HEK293 (cell line): Measurements from ENCODE around the gene GRIK4.

ENCODE experiments used
- CTCF ChIA-PET: fragments of 350-600 bp; formaldehyde crosslinking; extraction: SDS; loops from one replicate; lab custom pipeline; 2021; ENCODE audit warnings: antibody characterized with exemption; lab: Yijun Ruan, JAX
- POLR2A ChIA-PET: fragments of 300-600 bp; formaldehyde crosslinking; extraction: SDS; loops from one replicate; lab custom pipeline; 2020; ENCODE audit warnings: antibody characterized with exemption, inconsistent platforms; lab: Yijun Ruan, JAX
- H3K27ac ChIP-seq: fragments of 200-500 bp; sonication (Bioruptor generic); 2 replicates; pipeline ENCODE4 v1.5.1; 2014; ENCODE audit warnings: low read depth, low read length, control low read depth, inconsistent platforms; ENCODE audit errors: extremely low read depth
- H3K36me3 ChIP-seq, 2 experiments: fragments of 200-500 bp in 1 of 2; sonication (Bioruptor generic) in 1 of 2; 1 replicate in 1 of 2; 2 replicates in 1 of 2; pipeline ENCODE4 v1.5.1; 2014 to 2017; ENCODE audit warnings: inconsistent platforms in 2 of 2, low read length in 2 of 2; ENCODE audit not compliant: control insufficient read depth in 2 of 2, insufficient read depth in 1 of 2
- H3K4me1 ChIP-seq: fragments of 200-500 bp; sonication (Bioruptor generic); 2 replicates; pipeline ENCODE4 v1.5.1; 2014; ENCODE audit warnings: mild to moderate bottlenecking, low read length, inconsistent platforms; ENCODE audit not compliant: control insufficient read depth, insufficient read depth
- H3K4me3 ChIP-seq: 2 replicates; pipeline ENCODE4 v1.5.1; 2011; ENCODE audit warnings: low read depth, mild to moderate bottlenecking, control low read depth, low read length, moderate library complexity
- H3K9me3 ChIP-seq: fragments of 200-500 bp; sonication (Bioruptor generic); 2 replicates; pipeline ENCODE4 v1.5.1; 2014; ENCODE audit warnings: low read depth, low read length, inconsistent platforms; ENCODE audit not compliant: control insufficient read depth, insufficient read depth
- BCL6B ChIP-seq: fragments of 450-650 bp; formaldehyde crosslinking; IDR thresholded peaks from 2 replicates; pipeline ENCODE4 v1.5.1; 2017; ENCODE audit warnings: missing biosample characterization, missing genetic modification characterization
- GFI1B ChIP-seq: fragments of 450-650 bp; formaldehyde crosslinking; IDR thresholded peaks from 2 replicates; pipeline ENCODE4 v1.5.1; 2016; ENCODE audit warnings: missing biosample characterization, missing genetic modification characterization
- HOXC10 ChIP-seq: sonication (generic); formaldehyde crosslinking; IDR thresholded peaks from 2 replicates; pipeline ENCODE4 v1.8.1; 2023; ENCODE audit warnings: mild to moderate bottlenecking, missing genetic modification reagents
- IKZF3 ChIP-seq: fragments of 450-650 bp; IDR thresholded peaks from 2 replicates; pipeline ENCODE4 v1.5.0; 2018; ENCODE audit warnings: missing biosample characterization, mild to moderate bottlenecking, missing genetic modification characterization, moderate library complexity
- KLF17 ChIP-seq: fragments of 450-650 bp; formaldehyde crosslinking; IDR thresholded peaks from 2 replicates; pipeline ENCODE4 v1.5.1; 2016; ENCODE audit warnings: missing biosample characterization, missing genetic modification characterization
- OVOL3 ChIP-seq: fragments of 450-650 bp; formaldehyde crosslinking; IDR thresholded peaks from 2 replicates; pipeline ENCODE4 v1.5.1; 2016; ENCODE audit warnings: missing biosample characterization, missing genetic modification characterization
- REST ChIP-seq: fragments of 450-650 bp; formaldehyde crosslinking; IDR thresholded peaks from 2 replicates; pipeline ENCODE4 v1.5.1; 2016; ENCODE audit warnings: missing biosample characterization, missing genetic modification characterization
- SP2 ChIP-seq: fragments of 450-650 bp; formaldehyde crosslinking; IDR thresholded peaks from 2 replicates; pipeline ENCODE4 v1.5.1; 2016; ENCODE audit warnings: missing biosample characterization, missing genetic modification characterization
- TRIM28 ChIP-seq: IDR thresholded peaks from 2 replicates; pipeline ENCODE4 v1.6.1; 2011; ENCODE audit warnings: low read length, control low read depth, borderline replicate concordance
- ZBTB17 ChIP-seq: fragments of 450-650 bp; formaldehyde crosslinking; IDR thresholded peaks from 2 replicates; pipeline ENCODE4 v1.5.1; 2016; ENCODE audit warnings: missing biosample characterization, missing genetic modification characterization
- ZBTB44 ChIP-seq: fragments of 450-650 bp; IDR thresholded peaks from 2 replicates; pipeline ENCODE4 v1.5.1; 2018; ENCODE audit warnings: missing biosample characterization, mild to moderate bottlenecking, missing genetic modification characterization
- ZBTB49 ChIP-seq: fragments of 450-650 bp; formaldehyde crosslinking; IDR thresholded peaks from 2 replicates; pipeline ENCODE4 v1.5.1; 2016; ENCODE audit warnings: missing biosample characterization, missing genetic modification characterization, low read depth
- ZFHX2 ChIP-seq: fragments of 450-650 bp; formaldehyde crosslinking; conservative IDR thresholded peaks from 2 replicates; pipeline ENCODE4 v1.5.1; 2016; ENCODE audit warnings: missing biosample characterization, missing genetic modification characterization
- ZNF521 ChIP-seq: fragments of 450-650 bp; formaldehyde crosslinking; IDR thresholded peaks from 2 replicates; pipeline ENCODE4 v1.5.1; 2017; ENCODE audit warnings: missing biosample characterization, mild to moderate bottlenecking, missing genetic modification characterization
- ZNF530 ChIP-seq: fragments of 450-650 bp; formaldehyde crosslinking; IDR thresholded peaks from 2 replicates; pipeline ENCODE4 v1.5.1; 2016; ENCODE audit warnings: low read depth, missing biosample characterization, missing genetic modification characterization
- ZNF600 ChIP-seq: fragments of 450-650 bp; formaldehyde crosslinking; IDR thresholded peaks from 2 replicates; pipeline ENCODE4 v1.5.1; 2016; ENCODE audit warnings: missing biosample characterization, missing genetic modification characterization
- ZNF626 ChIP-seq: fragments of 450-650 bp; sonication (Bioruptor Pico); formaldehyde crosslinking; IDR thresholded peaks from 2 replicates; pipeline ENCODE4 v1.5.1; 2018; ENCODE audit warnings: missing biosample characterization, missing genetic modification characterization, inconsistent platforms
- ZNF654 ChIP-seq: fragments of 450-650 bp; formaldehyde crosslinking; IDR thresholded peaks from 2 replicates; pipeline ENCODE4 v1.5.1; 2016; ENCODE audit warnings: low read depth, missing biosample characterization, missing genetic modification characterization
- ZNF670 ChIP-seq: fragments of 450-650 bp; formaldehyde crosslinking; IDR thresholded peaks from 2 replicates; pipeline ENCODE4 v1.5.1; 2016; ENCODE audit warnings: missing biosample characterization, missing genetic modification characterization, low read depth
- ZNF76 ChIP-seq: fragments of 450-650 bp; formaldehyde crosslinking; IDR thresholded peaks from 2 replicates; pipeline ENCODE4; 2016; ENCODE audit warnings: low read depth, missing biosample characterization, missing genetic modification characterization, borderline replicate concordance

Gene GRIK4

GRCh38 chr11:120651836-120652235, 140.3 kb downstream of the GRIK4 start:
- ChIA-PET CTCF (interaction anchor here (0.9 kb wide), 1 partner anchor 543 kb away, joined by 3 read pairs; no protein-coding TSS in a partner anchor), POLR2A (no interaction called here)
- no peak overlapping the region for H3K27ac ChIP-seq
- H3K9me3 ChIP-seq = no peaks in the 10 kb centered on the region
- H3K36me3 ChIP-seq = no peaks in the 10 kb centered on the region
- H3K4me1 ChIP-seq = no peaks in the 10 kb centered on the region
- no peak overlapping the region for H3K4me3 ChIP-seq
- TF ChIP-seq ZBTB17 (tag by site-specific recombination) (no peak), ZNF654 (tag by site-specific recombination) (no peak), ZBTB49 (tag by site-specific recombination) (no peak), ZFHX2 (tag by site-specific recombination) (no peak), ZNF76 (tag by site-specific recombination) (no peak), ZNF600 (no peak), OVOL3 (no peak), ZNF530 (no peak), IKZF3 (no peak), BCL6B (tag by site-specific recombination) (no peak), GFI1B (no peak), ZNF626 (tag by site-specific recombination) (no peak), ZNF670 (tag by site-specific recombination) (no peak), ZNF521 (tag by site-specific recombination) (no peak)

GRCh38 chr11:120652705-120653335, 141.3 kb downstream of the GRIK4 start:
- Histone ChIP-seq H3K27ac (no peak overlapping the region), H3K36me3 (no peaks in the 10 kb centered on the region), H3K4me3 (no peak overlapping the region), H3K4me1 (no peaks in the 10 kb centered on the region)
- POLR2A ChIA-PET = no interaction called here
- TF ChIP-seq TRIM28 (peak; percentile 74; the same call in 1 of the 2 replicates), ZBTB44 (peak; percentile 54; the same call in 1 of the 2 replicates), SP2 (no peak), HOXC10 (CRISPR knock-in tag) (no peak), REST (peak; percentile 92), KLF17 (tag by site-specific recombination) (no peak)
- TF ChIP-seq, all 188 proteins: peak for 3
- CTCF ChIA-PET = interaction anchor here (0.5 to 0.7 kb wide), 3 partner anchors 90 to 542 kb away, joined by 3 read pairs; no protein-coding TSS in a partner anchor
- H3K9me3 ChIP-seq = no peaks in the 10 kb centered on the region
